GM18507 (cell line): ENCODE data around the gene FSCN2.

Experiments used
- DNase-seq: peaks from one replicate; pipeline ENCODE4 v3.0.0; 2011; ENCODE audit warnings: low read depth; ENCODE audit not compliant: insufficient read length; ENCODE audit errors: extremely low spot score
- FAIRE-seq: peaks from 2 replicates; lab custom pipeline; 2011; peaks lifted over from hg19 to GRCh38; lab: Jason Lieb, UNC

FSCN2 gene

GRCh38 chr17:81510785-81511553 lies 17.2 kb upstream of the FSCN2 start:
- FAIRE-seq (no peak), DNase-seq (no peak)

- DNase-seq (no peak), FAIRE-seq (no peak)
Measured at GRCh38 chr17:81511554-81511803, 16.7 kb upstream of the FSCN2 start.

- no peak for DNase-seq
- FAIRE-seq = no peak
Measured at GRCh38 chr17:81511804-81512561, 16.2 kb upstream of the FSCN2 start.

DNA sequence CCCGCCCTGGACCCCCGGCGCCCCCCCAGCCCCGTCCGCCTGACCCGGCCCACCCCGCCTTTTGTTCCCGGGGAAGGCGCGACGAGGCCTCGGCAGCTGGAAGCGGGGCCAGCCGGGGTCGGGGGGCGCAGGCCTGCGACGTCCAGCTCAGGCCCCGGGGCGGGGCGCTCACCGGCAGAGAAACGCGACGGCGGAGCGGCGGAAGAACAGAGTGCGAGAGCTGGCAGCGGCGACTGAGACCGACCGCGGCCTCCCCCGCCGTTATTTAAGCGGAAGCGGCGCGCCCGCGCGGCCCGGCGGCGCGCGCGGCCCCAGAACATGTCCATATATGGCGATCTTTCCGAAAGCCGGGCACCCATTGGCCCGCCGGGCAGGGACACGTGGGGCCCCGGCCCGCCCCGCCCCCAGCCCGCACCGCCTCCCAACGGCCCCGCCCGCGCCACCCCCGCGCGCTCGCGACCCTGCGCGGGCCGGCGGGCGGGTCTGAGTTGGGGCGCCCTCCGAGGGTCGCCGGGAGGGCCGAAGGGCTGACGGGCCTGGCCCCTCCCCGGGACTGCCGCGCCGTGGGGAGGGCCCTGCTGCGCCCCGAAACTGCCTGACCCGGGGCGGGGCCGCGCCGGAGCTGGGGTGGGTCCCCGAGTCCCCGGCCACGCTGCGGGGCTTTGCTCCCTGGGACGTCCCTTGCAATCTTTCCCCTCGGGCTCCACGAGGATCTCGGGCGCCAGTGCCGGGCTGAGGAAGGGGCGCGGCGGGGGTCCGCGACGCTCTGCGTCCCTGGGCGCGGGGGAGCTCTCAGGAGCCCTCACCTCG lies 15.4 kb upstream of the FSCN2 start, which contains the start of gene ACTG1:
Gene ACTG1, minus strand, starts transcription at position 238 of the 810 bp plus-strand sequence. CDS start 445 bp downstream, outside the sequence.
- peak; percentile 83 for DNase-seq
- FAIRE-seq = peak; percentile 39

DNA sequence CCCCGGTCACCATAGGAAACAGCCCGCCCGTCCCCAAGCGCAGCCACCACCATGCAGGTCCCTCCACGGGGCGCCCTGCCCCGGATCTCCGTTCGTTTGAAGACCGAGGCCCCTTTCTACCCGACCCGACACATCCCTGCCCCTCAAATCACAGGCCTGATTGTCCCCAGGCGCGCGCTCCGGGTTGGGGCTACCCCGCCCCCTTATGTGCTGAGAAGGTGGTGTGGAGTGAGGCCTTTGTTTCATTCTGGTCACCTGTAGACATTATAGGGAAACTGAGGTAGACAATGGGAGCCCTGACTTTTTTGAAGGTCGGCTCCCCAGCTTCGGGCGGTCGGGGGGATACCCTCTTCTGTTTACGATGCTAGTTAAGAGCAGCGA lies 14.8 kb upstream of the FSCN2 start:
- DNase-seq = no peak

GRCh38 chr17:81513753-81514488 lies 14.3 kb upstream of the FSCN2 start:
- DNase-seq (no peak), FAIRE-seq (no peak)

More for the DNA sequence above, 14.8 kb upstream of the FSCN2 start:
- peak; percentile 5 for FAIRE-seq

DNA sequence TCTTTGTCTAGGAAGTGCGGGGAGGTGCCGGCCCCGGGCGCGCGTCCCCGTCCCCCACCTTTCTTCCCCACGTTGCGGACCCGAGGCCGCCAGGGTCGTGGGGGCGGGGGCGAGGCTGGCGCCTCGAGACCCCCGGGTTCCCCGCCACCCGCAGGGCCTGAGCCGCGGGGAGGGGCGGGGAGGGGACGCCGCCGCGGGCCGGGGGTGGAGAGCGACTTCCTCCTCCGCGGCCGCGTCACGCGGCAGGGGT lies 13.8 kb upstream of the FSCN2 start:
- DNase-seq (no peak), FAIRE-seq (no peak)

DNA sequence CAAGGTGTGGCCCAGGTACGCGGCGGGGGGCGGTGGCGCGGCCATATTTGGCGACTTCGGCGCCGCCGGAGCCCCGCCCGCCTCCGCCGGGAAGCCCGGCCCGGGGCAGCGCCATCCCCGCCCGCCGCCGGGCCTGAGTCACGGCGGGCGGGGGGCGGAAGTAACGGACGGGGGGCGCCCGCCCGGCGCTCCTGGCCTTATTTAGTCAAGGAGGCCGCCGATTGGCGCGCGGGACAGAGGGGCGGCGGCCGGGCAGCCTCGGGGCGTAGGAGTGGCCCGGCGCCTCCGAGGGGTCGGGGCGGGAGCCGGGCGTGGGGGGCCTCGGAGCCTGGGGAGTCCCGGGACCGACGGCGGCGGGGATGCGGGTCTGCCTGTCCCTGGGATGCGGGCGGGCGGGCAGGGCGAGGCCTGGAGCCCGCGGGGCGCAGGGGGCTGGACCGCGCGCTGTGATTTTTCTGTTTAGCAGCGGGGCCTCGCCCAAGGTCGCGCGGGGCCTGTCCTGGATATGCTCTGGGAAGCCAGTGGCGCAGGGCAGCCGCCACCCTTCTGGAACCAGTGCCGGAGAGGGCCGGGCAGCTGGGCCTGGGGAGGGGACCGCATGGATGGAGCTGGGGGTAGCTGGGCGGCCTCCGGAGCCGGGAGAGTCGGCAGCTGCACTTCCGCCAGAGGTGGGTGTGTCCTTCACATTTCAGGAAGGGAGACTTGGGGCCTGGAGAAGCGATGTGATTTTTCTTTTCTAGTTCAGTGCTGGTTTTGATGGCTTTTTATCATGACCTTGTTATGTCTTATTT lies 13.2 kb upstream of the FSCN2 start:
- DNase-seq = no peak

GRCh38 chr17:81515530-81516041 lies 12.6 kb upstream of the FSCN2 start:
- FAIRE-seq (no peak), DNase-seq (no peak)

More for the DNA sequence above, 13.2 kb upstream of the FSCN2 start:
- peak; percentile 86 for FAIRE-seq

- DNase-seq = no peak
- peak; percentile 24 for FAIRE-seq
Measured at GRCh38 chr17:81516439-81516838, 11.7 kb upstream of the FSCN2 start.

- no peak for DNase-seq
- no peak for FAIRE-seq
Measured at GRCh38 chr17:81517009-81517338, 11.2 kb upstream of the FSCN2 start.

GRCh38 chr17:81517339-81518112 lies 10.7 kb upstream of the FSCN2 start:
- FAIRE-seq = peak; percentile 97
- DNase-seq = peak; percentile 70

GRCh38 chr17:81518113-81518784 lies 9.9 kb upstream of the FSCN2 start:
- FAIRE-seq (no peak), DNase-seq (no peak)

- no peak for DNase-seq
- FAIRE-seq = peak; percentile 66
Measured at GRCh38 chr17:81518785-81519283, 9.3 kb upstream of the FSCN2 start.

- peak; percentile 47 for FAIRE-seq
- DNase-seq = no peak
Measured at GRCh38 chr17:81519284-81520020, 8.7 kb upstream of the FSCN2 start.

- DNase-seq (no peak), FAIRE-seq (no peak)
Measured at GRCh38 chr17:81520021-81520901, 7.9 kb upstream of the FSCN2 start.
